NCI-H2196 treated with DMSO at 0.1 percent for 48 hours (cell line): ENCODE measurements around the gene USP6.
"Not testable (repeated sequence)": the region's sequence is repeated elsewhere in the genome, so short reads cannot be mapped to it uniquely, and the experiment has no call there.

Experiments
- DNase-seq: peaks from one replicate; lab custom pipeline; 2025; ENCODE audit not compliant: unreplicated experiment; lab: John Stamatoyannopoulos, UW

USP6 gene

GRCh38 chr17:5115673-5116651 lies at the start of gene USP6:
USP6 (plus strand) TSS chr17:5116032; CDS start chr17:5130368, 14,336 bp downstream.
- DNase-seq: no peak

- DNase-seq: no peak
Observed at GRCh38 chr17:5068236-5068635, 47.6 kb upstream of the USP6 start.

- DNase-seq: no peak
Observed at GRCh38 chr17:5069724-5070123, 46.1 kb upstream of the USP6 start.

- DNase-seq: not testable (repeated sequence)
Observed at GRCh38 chr17:5075472-5075871, 40.4 kb upstream of the USP6 start.

- not testable (repeated sequence) for DNase-seq
Observed at GRCh38 chr17:5077275-5077674, 38.6 kb upstream of the USP6 start.

- DNase-seq: no peak
Observed at GRCh38 chr17:5077781-5078105, 38.1 kb upstream of the USP6 start.

- DNase-seq: peak; percentile 45
Observed at GRCh38 chr17:5078106-5079028, 37.5 kb upstream of the USP6 start, which contains the start of gene ZFP3. ZFP3 (plus strand) TSS chr17:5078467; CDS start chr17:5091505, 13,038 bp downstream.

- DNase-seq: no peak
Observed at GRCh38 chr17:5080591-5080990, 35.2 kb upstream of the USP6 start.

- no peak for DNase-seq
Observed at GRCh38 chr17:5092218-5093010, 23.4 kb upstream of the USP6 start.

GRCh38 chr17:5096731-5097100 lies 19.1 kb upstream of the USP6 start:
- DNase-seq: no peak

- no peak for DNase-seq
Observed at GRCh38 chr17:5097101-5097834, 18.6 kb upstream of the USP6 start.

GRCh38 chr17:5099271-5099670 lies 16.6 kb upstream of the USP6 start:
- no peak for DNase-seq

- DNase-seq: no peak
Observed at GRCh38 chr17:5100832-5101231, 15.0 kb upstream of the USP6 start.

- DNase-seq: no peak
Observed at GRCh38 chr17:5110816-5111215, 5.0 kb upstream of the USP6 start.

- DNase-seq: peak; percentile 73
Observed at GRCh38 chr17:5111402-5112204, 4.2 kb upstream of the USP6 start, which contains the start of gene ZNF232. ZNF232 (minus strand) TSS chr17:5111878; CDS start chr17:5111822, 56 bp downstream.

GRCh38 chr17:5118219-5118618 lies 2.4 kb downstream of the USP6 start:
- no peak for DNase-seq

- DNase-seq: no peak
Observed at GRCh38 chr17:5120036-5120435, 4.2 kb downstream of the USP6 start.

- not testable (repeated sequence) for DNase-seq
Observed at GRCh38 chr17:5120436-5121185, 4.8 kb downstream of the USP6 start.
